Cardiac muscle cell (in vitro differentiated cells and primary cell): Measurements from ENCODE around the gene ARF1. TPM values are rescaled to one million over a fixed set of nuclear protein-coding genes. Genes with fewer than 3 reads are reported as not detected.
A peak's percentile ranks its signal among the peaks of the same experiment; 100 is the strongest.
"Not testable (repeated sequence)": the region's sequence is repeated elsewhere in the genome, so short reads cannot be mapped to it uniquely, and the experiment has no call there.

Experiments used
- DNase-seq, 2 donors: peaks; one replicate each; pipeline versions ENCODE4 v3.0.0 to v3.0.0-alpha.2; 2010 to 2017; ENCODE audit warnings: low read depth in 1 of 2, low spot score in 1 of 2
- H3K27ac ChIP-seq: fragments of 200-600 bp; sonication (generic); 2 replicates; pipeline ENCODE4 v1.5.1; 2016
- H3K27me3 ChIP-seq: fragments of 200-600 bp; sonication (generic); 2 replicates; pipeline ENCODE4 v1.6.0; 2016; ENCODE audit warnings: control low read depth
- H3K36me3 ChIP-seq: fragments of 200-600 bp; sonication (generic); 2 replicates; pipeline ENCODE4 v1.5.1; 2016; ENCODE audit warnings: control low read depth
- H3K4me1 ChIP-seq: fragments of 200-600 bp; sonication (generic); 2 replicates; pipeline ENCODE4 v1.8.1; 2017; ENCODE audit warnings: low read depth, mild to moderate bottlenecking, mixed run types
- H3K4me3 ChIP-seq: fragments of 200-600 bp; sonication (generic); 2 replicates; pipeline ENCODE4 v1.5.1; 2016; ENCODE audit warnings: mild to moderate bottlenecking
- H3K9me3 ChIP-seq: fragments of 200-600 bp; sonication (generic); 2 replicates; pipeline ENCODE4 v1.5.1; 2017; ENCODE audit warnings: low read depth, mild to moderate bottlenecking, control low read depth
- polyA plus RNA-seq: library from polyadenylated mRNA; unstranded; fragments of >200 nt; fragmentation: Nextera tagmentation; extraction: Ambion mirVana; gene quantifications from 2 replicates; pipeline ENCODE4 v1.2.1, GENCODE V29; 2016
- total RNA-seq: library from RNA; depleted of rRNA; stranded (reverse); fragments of >200 nt; gene quantifications from 2 replicates; pipeline ENCODE4 v1.2.3, GENCODE V29; 2016
- TF ChIP-seq, protein P1 (sequence below): IDR thresholded peaks from 2 replicates; pipeline ENCODE4 v1.5.1; 2012; ENCODE audit warnings: low read depth, mild to moderate bottlenecking, low read length

The ARF1 gene
- total and polyA plus RNA-seq, 2 experiments from 2014 or later: 499 to 662 TPM

DNA sequence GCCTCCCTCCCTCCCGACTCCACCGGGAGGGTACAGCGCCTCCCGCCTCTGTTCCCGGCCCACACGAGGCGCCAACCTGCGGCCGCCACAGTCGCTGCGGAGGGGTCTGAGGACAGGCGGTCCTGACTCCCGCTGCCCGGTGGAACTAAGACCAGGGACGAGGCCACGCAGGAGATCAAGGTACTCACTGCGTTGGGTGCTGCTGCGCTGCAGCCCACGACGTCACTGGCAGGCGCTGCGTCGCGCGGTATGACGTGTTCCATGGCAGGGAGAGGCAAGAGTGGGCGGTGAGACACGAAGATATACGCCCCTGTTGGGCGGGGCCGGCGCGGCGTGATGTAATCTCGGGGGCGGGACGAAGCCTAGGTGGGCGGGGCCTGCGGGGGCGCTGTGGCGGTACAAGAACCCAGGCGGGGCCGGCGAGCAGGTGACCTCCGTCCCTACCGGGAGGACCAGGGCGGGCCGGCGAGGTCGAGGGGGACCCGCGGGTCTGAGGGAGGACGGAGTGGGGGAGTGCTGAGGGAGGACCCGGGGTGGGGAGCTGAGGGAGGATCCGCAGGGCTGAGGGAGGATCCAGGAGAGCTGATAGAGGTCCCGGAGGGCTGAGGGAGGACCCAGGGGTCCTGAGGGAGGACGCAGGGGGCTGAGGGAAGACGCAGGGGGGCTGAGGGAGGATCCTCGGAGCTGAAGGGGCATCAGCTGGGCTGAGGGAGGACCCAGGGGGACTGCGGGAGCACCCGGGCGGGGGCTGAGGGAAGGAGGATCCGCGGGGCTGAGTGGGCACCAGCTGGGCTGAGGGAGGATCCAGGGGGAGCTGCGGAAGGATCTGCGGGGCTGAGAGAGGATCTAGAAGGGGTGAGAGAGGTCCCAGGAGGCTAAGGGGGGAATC, 26.8 kb downstream of the ARF1 start, which contains the start of gene MRPL55:
MRPL55 (minus strand) TSS at position 227 of the 889 bp plus-strand sequence. CDS start 1,039 bp downstream, outside the sequence.
- TF ChIP-seq, protein P1, sequence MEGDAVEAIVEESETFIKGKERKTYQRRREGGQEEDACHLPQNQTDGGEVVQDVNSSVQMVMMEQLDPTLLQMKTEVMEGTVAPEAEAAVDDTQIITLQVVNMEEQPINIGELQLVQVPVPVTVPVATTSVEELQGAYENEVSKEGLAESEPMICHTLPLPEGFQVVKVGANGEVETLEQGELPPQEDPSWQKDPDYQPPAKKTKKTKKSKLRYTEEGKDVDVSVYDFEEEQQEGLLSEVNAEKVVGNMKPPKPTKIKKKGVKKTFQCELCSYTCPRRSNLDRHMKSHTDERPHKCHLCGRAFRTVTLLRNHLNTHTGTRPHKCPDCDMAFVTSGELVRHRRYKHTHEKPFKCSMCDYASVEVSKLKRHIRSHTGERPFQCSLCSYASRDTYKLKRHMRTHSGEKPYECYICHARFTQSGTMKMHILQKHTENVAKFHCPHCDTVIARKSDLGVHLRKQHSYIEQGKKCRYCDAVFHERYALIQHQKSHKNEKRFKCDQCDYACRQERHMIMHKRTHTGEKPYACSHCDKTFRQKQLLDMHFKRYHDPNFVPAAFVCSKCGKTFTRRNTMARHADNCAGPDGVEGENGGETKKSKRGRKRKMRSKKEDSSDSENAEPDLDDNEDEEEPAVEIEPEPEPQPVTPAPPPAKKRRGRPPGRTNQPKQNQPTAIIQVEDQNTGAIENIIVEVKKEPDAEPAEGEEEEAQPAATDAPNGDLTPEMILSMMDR: no peak

DNA sequence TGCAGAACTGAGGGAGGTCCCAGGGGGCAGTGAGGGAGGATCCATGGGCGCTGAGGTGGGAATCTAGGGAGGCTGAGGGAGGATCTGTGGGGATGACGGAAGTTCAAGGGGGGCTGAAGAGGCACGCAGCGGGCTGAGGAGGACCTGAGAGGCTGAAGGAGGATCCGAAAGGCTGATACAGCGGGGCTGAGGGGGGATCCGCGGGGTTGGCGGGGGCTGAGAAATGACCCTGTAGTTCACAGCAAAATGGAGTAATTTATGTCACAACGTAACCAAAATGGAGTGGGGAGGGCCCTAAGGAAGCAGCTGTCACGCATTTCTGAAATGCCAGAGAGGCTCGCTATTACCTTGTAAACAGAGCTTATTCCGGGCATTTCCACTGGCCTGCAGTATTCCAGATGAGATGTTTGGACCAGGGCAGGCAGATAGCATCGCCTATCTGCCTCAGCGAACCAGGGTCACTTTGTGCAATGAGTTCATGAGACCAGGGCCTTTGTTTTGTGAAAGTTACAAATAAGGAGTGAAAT, 27.5 kb downstream of the ARF1 start:
- peaks cover 2% of the 10 kb centered on the region for H3K36me3 ChIP-seq
- H3K4me3 ChIP-seq: peak overlapping the region; percentile 74
- no peak overlapping the region for H3K27ac ChIP-seq
- H3K27me3 ChIP-seq: no peaks in the 10 kb centered on the region
- no peaks in the 10 kb centered on the region for H3K9me3 ChIP-seq
- H3K4me1 ChIP-seq: no peaks in the 10 kb centered on the region
- TF ChIP-seq, protein P1: no peak
- peak in 1 of 2 donors; percentile 42 for DNase-seq

More for the DNA sequence above, 26.8 kb downstream of the ARF1 start, which contains the start of gene MRPL55:
- Histone ChIP-seq H3K4me1 (no peaks in the 10 kb centered on the region), H3K27ac (peak within 1 kb of the TSS; percentile 56), H3K4me3 (peak within 1 kb of the TSS; percentile 74), H3K27me3 (no peaks in the 10 kb centered on the region), H3K9me3 (no peaks in the 10 kb centered on the region), H3K36me3 (peaks cover 2% of the 10 kb centered on the region)
- DNase-seq: peak; percentile 97 to 98

DNA sequence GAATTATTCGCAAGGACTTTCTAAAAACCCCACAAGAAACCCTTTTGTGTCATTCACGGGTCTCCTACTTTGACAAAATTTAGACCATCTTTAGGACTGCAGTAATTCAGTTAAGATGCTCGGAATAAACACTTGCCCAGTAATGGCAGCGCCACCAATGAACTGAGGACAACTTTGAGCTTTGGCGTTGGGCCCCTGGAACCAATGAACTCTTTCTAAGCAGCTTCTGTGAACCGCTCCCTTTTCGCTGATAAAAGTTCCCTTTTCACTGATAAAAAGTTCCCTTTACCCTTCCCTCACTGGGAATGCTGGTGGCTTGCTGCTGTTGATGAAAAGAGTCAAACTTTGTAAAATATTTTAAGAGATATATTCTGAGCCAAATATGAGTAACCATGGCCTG, 28.0 kb downstream of the ARF1 start:
- Histone ChIP-seq H3K27me3 (no peaks in the 10 kb centered on the region), H3K9me3 (no peaks in the 10 kb centered on the region), H3K4me3 (no peak overlapping the region), H3K4me1 (no peaks in the 10 kb centered on the region), H3K27ac (no peak overlapping the region), H3K36me3 (peaks cover 2% of the 10 kb centered on the region)
- no peak for DNase-seq
- TF ChIP-seq, protein P1: no peak

DNA sequence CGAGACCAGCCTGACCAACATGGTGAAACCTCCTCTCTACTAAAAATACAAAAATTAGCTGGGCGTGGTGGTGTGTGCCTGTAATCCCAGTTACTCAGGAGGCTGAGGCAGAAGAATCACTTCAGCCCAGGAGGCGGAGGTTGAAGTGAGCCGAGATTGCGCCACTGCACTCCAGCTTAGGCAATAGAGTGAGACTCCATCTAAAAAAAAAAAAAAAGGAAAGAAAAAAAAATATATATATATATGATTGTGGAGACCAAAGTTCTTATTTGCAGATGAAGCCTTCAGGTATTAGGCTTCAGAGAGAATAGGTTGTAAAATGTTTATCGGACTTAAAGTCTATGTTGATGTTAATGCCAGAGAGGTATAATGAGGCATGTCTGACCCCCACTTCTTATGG, 28.8 kb downstream of the ARF1 start:
- H3K4me1 ChIP-seq, H3K9me3 ChIP-seq, H3K4me3 ChIP-seq, H3K36me3 ChIP-seq, H3K27me3 ChIP-seq, H3K27ac ChIP-seq, DNase-seq: not testable (repeated sequence)

DNA sequence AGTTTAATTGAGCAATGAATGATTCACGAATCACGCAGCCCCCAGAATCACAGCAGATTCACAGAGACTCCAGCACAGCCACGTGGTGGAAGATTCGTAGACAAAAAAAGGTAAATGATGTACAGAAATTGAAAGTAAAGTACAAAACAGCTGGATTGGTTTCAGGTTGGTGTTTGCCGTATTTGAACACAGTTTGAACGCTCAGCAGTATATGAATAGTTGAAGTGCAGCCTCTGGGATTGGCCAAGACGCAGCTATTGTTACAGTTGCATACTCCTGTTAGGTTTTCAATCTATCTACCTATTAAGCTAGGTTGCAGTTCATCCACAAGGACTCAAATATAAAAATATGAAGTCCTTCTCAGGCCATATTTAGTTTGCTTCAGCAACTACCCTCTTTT, 29.7 kb downstream of the ARF1 start:
- TF ChIP-seq, protein P1: no peak
- H3K27ac ChIP-seq: no peak overlapping the region
- H3K36me3 ChIP-seq: no peaks in the 10 kb centered on the region
- no peak overlapping the region for H3K4me3 ChIP-seq
- no peaks in the 10 kb centered on the region for H3K9me3 ChIP-seq
- H3K4me1 ChIP-seq: no peaks in the 10 kb centered on the region
- DNase-seq: no peak
- H3K27me3 ChIP-seq: no peaks in the 10 kb centered on the region

DNA sequence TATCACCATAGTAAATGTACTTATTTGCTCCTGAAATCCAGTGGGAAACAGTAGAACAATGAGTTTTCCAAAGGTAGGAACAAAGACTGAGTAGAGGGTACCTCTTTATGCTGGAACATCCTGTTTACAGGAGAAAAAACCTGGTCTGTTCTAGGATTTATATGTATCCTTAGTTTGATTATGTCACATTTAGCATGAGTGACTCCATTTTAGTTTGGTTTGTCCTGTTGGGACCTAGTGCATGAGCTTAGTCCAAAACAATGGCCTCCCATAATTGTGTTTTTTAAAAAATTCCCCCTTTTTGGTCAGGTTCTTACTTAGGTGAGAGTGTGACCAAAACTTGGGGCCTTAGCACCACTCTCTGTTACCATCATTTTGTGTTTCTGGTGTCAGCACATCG, 30.1 kb downstream of the ARF1 start:
- TF ChIP-seq, protein P1: no peak

More for the DNA sequence above, 30.1 kb downstream of the ARF1 start:
- no peak for DNase-seq
- no peaks in the 10 kb centered on the region for H3K27me3 ChIP-seq
- H3K4me3 ChIP-seq: no peak overlapping the region
- H3K4me1 ChIP-seq: no peaks in the 10 kb centered on the region
- no peaks in the 10 kb centered on the region for H3K36me3 ChIP-seq
- H3K27ac ChIP-seq: no peak overlapping the region
- no peaks in the 10 kb centered on the region for H3K9me3 ChIP-seq
